GM12891 (cell line): ENCODE results near the gene WDR45B.

Experiments used
- POLR2A ChIP-seq: IDR thresholded peaks from 2 replicates; pipeline ENCODE4 v1.6.1; 2011; ENCODE audit warnings: low read depth, low read length, control low read depth
- POU2F2 ChIP-seq: IDR thresholded peaks from 2 replicates; pipeline ENCODE4 v1.6.1; 2011; ENCODE audit warnings: low read depth, mild to moderate bottlenecking, control low read depth, low read length, moderate library complexity

GRCh38 chr17:82683534-82683933 is 35.3 kb upstream of the WDR45B start:
- no peak for TF ChIP-seq POLR2A
- no peak for TF ChIP-seq POU2F2
